ENCODE data around the gene EMILIN2.

EMILIN2 gene

GRCh38 chr18:2960983-2961696 is 114.3 kb downstream of the EMILIN2 start:
- no peak for DNase-seq

- DNase-seq, result no peak
Measured at GRCh38 chr18:2961821-2962220, 115.0 kb downstream of the EMILIN2 start.

DNA sequence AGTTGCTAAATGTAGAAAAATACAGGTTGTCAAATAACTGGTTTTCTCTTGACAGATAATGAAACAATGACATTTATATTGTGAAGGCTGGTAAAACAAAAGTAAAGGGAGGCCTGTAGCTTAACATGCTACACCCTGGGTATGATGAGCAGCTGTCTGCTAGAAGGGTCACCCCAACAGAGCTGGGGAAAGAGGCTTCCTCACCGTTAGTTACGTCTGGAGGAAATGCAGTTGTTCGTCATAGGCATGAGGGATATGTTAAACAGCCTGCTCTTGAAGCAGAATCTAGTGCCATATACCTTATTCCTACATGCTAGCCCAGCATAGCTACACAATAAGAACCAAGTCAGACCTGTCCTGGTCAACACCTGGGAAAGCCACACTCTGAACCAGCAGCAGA is 116.2 kb downstream of the EMILIN2 start:
- no peak for DNase-seq

GRCh38 chr18:2964361-2965010 is 117.7 kb downstream of the EMILIN2 start:
- DNase-seq, result no peak
